Skeletal muscle satellite cell (primary cell): ENCODE measurements around the gene SEMA3A.

Experiments used
- H3K27me3 ChIP-seq: 2 replicates; pipeline ENCODE4 v1.7.0; 2013; ENCODE audit warnings: low read length; ENCODE audit not compliant: control insufficient read depth, insufficient read depth
- H3K36me3 ChIP-seq: 2 replicates; pipeline ENCODE4 v1.7.0; 2013; ENCODE audit warnings: mild to moderate bottlenecking, control low read depth, low read length; ENCODE audit not compliant: insufficient read depth
- H3K4me1 ChIP-seq: 2 replicates; pipeline ENCODE4 v1.7.0; 2013; ENCODE audit warnings: low read length; ENCODE audit not compliant: control insufficient read depth, insufficient read depth
- H3K4me2 ChIP-seq: 2 replicates; pipeline ENCODE4 v1.7.0; 2013; ENCODE audit warnings: mild to moderate bottlenecking, low read length
- H3K4me3 ChIP-seq: 2 replicates; pipeline ENCODE4 v1.7.0; 2013; ENCODE audit warnings: low read length
- H3K9ac ChIP-seq: 2 replicates; pipeline ENCODE4 v1.7.0; 2013; ENCODE audit warnings: mild to moderate bottlenecking, low read depth, low read length, moderate library complexity
- H3K9me3 ChIP-seq: replicated peaks from 2 replicates; pipeline ENCODE4 v1.7.0; 2013; ENCODE audit warnings: mild to moderate bottlenecking, control low read depth, low read length

Gene SEMA3A

DNA sequence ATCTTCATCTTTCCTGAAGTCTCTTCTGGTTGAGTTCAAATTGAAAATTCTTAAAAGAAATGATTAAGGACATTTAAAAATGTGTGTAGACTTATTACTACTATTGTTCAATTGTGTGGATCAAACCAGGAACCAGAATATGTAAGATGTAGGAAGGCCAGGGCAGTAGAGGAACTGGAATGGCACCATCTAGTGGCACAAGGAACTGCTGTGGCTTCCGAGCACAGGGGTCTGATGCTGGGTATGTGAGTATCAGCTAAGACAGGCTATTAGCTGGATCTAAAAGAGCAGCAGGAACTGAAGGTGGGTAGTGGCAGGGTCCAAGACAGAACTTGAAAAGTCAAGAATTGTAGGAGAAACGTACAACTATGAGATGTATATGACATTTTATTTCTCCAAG, 247.3 kb downstream of the SEMA3A start:
- Histone ChIP-seq H3K9ac (no peak overlapping the region), H3K4me3 (no peak overlapping the region), H3K36me3 (no peaks in the 10 kb centered on the region), H3K4me2 (no peak overlapping the region), H3K9me3 (no peaks in the 10 kb centered on the region), H3K27me3 (no peaks in the 10 kb centered on the region), H3K4me1 (no peaks in the 10 kb centered on the region)

DNA sequence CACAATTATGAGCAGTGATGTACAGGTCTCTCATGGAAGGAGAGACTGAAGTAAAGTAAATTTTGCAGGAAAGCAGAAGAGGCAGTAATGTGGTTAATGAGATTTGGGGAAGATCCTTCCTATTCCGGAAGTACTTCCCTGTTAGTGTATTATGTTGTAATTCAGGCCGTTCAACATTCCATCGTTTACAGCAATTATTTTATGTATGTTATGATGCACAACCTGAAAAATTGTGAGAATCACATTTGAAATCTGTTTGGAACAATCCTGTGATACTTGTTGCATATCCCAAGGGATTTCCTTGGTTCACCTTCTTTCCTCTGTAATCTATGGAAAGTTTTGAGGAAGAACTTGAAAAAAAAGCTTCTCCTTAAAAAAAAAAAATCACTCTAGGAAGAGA, 247.8 kb downstream of the SEMA3A start:
- Histone ChIP-seq H3K27me3 (no peaks in the 10 kb centered on the region), H3K36me3 (no peaks in the 10 kb centered on the region), H3K4me3 (no peak overlapping the region), H3K9ac (no peak overlapping the region), H3K4me1 (no peaks in the 10 kb centered on the region), H3K4me2 (no peak overlapping the region), H3K9me3 (no peaks in the 10 kb centered on the region)

GRCh38 chr7:83941300-83941699, 253.3 kb downstream of the SEMA3A start:
- H3K36me3 ChIP-seq = no peaks in the 10 kb centered on the region
- H3K27me3 ChIP-seq = no peaks in the 10 kb centered on the region
- no peaks in the 10 kb centered on the region for H3K9me3 ChIP-seq
- H3K4me1 ChIP-seq = no peaks in the 10 kb centered on the region
- no peak overlapping the region for H3K4me3 ChIP-seq
- no peak overlapping the region for H3K4me2 ChIP-seq
- no peak overlapping the region for H3K9ac ChIP-seq

- Histone ChIP-seq H3K9ac (no peak overlapping the region), H3K4me3 (no peak overlapping the region), H3K27me3 (no peaks in the 10 kb centered on the region), H3K4me2 (no peak overlapping the region), H3K9me3 (no peaks in the 10 kb centered on the region), H3K36me3 (no peaks in the 10 kb centered on the region), H3K4me1 (no peaks in the 10 kb centered on the region)
Observed at GRCh38 chr7:83937930-83938329, 256.7 kb downstream of the SEMA3A start.

DNA sequence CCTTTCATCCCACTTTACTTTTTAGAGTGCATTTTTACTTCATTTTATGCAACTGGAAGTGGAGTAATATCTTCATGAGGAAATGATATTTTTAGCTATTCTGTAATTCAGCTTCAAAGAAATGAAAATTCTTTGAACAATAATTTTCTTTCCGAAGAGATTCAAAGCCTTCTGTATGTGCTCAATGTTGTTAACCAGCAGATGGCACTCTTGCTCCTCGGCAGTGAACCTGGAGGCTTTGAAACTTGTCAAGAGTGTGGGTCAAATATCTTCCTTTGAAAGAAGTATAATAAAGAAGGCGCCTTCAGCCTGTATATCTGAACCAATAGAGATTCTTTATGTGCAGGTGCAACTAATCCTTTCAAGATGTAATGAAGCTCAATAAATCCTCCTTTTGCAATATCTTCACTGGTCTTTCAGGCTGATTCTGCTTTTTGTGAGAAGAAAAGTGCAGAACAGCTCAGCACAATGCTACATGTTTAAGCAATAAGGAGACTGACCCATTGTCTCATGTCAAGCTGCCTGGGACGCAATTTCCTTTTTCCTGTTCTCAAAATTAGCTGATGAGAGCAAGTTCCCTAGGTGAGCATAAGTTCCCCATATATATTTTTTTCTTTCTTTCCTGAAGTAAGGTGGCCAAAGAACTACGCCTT, 258.4 kb downstream of the SEMA3A start:
- no peaks in the 10 kb centered on the region for H3K27me3 ChIP-seq
- H3K9ac ChIP-seq = no peak overlapping the region
- H3K4me1 ChIP-seq = no peaks in the 10 kb centered on the region
- H3K4me3 ChIP-seq = no peak overlapping the region
- no peaks in the 10 kb centered on the region for H3K9me3 ChIP-seq
- no peaks in the 10 kb centered on the region for H3K36me3 ChIP-seq
- H3K4me2 ChIP-seq = no peak overlapping the region

- Histone ChIP-seq H3K36me3 (no peaks in the 10 kb centered on the region), H3K4me1 (no peaks in the 10 kb centered on the region), H3K9me3 (no peaks in the 10 kb centered on the region), H3K9ac (no peak overlapping the region), H3K4me3 (no peak overlapping the region), H3K27me3 (no peaks in the 10 kb centered on the region), H3K4me2 (no peak overlapping the region)
Observed at GRCh38 chr7:83934118-83934734, 260.4 kb downstream of the SEMA3A start.

DNA sequence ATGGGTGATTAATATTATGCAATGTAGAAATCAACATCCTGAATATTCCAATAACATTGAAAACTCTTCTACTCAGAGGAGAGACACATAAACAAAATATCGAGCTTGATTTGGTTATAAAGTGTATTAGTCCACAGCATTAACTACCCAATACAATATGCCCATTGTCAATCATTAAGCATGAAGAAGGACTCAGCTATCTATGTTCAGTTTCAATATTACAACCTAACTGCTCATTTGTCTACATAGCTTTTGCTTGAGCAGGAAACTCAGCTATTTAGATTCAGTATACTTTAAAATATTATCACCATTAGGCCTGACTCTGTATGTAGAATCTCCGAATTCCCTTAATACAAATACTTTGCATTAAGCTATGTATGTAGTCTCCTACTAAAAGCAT, 262.6 kb downstream of the SEMA3A start:
- Histone ChIP-seq H3K9ac (no peak overlapping the region), H3K36me3 (no peaks in the 10 kb centered on the region), H3K4me2 (no peak overlapping the region), H3K27me3 (no peaks in the 10 kb centered on the region), H3K4me1 (no peaks in the 10 kb centered on the region), H3K4me3 (no peak overlapping the region), H3K9me3 (no peaks in the 10 kb centered on the region)

DNA sequence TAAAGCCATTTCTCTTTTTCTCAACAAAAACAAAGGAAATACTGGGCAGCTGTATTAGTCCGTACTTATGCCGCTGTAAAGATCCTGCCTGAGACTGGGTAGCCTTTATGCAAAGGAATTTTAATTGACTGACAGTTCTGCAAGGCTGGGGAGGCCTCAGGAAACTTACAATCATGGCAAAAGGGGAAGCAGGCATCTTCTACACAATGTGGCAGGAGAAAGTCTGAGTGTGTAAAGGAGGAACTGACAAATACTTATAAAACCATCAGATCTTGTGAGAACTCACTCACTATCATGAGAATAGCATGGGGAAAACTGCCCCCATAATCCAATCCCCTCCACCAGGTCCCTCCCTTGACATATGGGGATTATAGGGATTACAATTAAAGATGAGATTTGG, 264.3 kb downstream of the SEMA3A start:
- H3K36me3 ChIP-seq = no peaks in the 10 kb centered on the region
- no peak overlapping the region for H3K4me3 ChIP-seq
- H3K4me1 ChIP-seq = no peaks in the 10 kb centered on the region
- H3K9ac ChIP-seq = no peak overlapping the region
- no peak overlapping the region for H3K4me2 ChIP-seq
- H3K27me3 ChIP-seq = no peaks in the 10 kb centered on the region
- H3K9me3 ChIP-seq = no peaks in the 10 kb centered on the region

DNA sequence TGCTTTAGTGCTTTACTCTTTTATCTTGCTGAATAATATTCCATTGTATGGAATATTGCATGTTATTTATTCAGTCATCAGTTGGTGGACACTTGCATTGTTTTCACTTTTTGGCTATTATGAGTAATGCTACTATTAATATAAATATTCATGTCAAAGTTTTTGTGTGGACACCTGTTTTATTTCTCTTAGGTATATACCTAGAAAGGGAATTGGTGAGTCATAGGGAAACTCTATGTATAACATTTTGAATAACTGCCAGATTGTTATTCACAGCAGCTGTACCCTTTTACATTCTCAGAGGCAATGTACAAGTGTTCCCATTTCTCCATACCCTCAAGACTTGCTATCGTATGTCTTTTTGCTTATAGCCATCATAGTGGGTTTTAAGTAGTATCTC, 268.7 kb downstream of the SEMA3A start:
- Histone ChIP-seq H3K9ac (no peak overlapping the region), H3K4me1 (no peaks in the 10 kb centered on the region), H3K4me3 (no peak overlapping the region), H3K9me3 (no peaks in the 10 kb centered on the region), H3K4me2 (no peak overlapping the region), H3K27me3 (no peaks in the 10 kb centered on the region), H3K36me3 (no peaks in the 10 kb centered on the region)

DNA sequence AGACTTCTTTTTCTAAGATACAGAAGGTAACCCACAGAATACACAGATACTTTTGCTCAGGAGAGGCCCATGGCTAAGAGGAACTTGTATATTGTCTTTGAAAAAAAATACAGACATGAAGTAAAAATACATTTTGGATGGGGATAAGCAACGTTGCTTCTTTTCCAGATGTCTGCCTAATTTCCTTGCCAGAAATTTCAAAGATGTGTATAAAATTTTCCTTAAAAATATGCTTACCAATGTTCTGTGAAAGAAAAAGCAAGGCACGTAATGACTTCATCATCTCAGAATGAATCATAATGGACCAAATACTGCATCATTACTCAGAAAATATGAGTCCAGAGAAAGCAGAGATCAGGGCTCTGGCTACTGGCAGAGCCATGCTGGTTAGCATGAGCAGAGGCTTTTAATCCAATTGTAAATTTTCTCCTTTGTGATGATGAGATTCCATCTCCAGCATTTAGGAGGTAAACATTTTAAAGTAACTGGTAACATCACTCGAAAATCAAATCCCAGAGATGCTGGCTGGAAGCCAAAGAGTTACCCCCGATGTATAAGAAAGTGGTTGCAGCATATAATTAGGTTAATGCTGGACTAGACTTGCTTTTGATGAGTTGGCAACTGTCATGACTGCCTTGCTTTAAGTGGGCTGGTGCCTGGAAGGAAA, 272.5 kb downstream of the SEMA3A start:
- Histone ChIP-seq H3K4me2 (no peak overlapping the region), H3K9ac (no peak overlapping the region), H3K36me3 (no peaks in the 10 kb centered on the region), H3K4me1 (no peaks in the 10 kb centered on the region), H3K27me3 (no peaks in the 10 kb centered on the region), H3K9me3 (no peaks in the 10 kb centered on the region), H3K4me3 (no peak overlapping the region)

- Histone ChIP-seq H3K4me2 (no peak overlapping the region), H3K9me3 (no peaks in the 10 kb centered on the region), H3K27me3 (no peaks in the 10 kb centered on the region), H3K4me1 (no peaks in the 10 kb centered on the region), H3K4me3 (no peak overlapping the region), H3K9ac (no peak overlapping the region), H3K36me3 (no peaks in the 10 kb centered on the region)
Observed at GRCh38 chr7:83921271-83921940, 273.2 kb downstream of the SEMA3A start.
